ENCODE results near the gene RASA2. TPM values are rescaled to one million over a fixed set of nuclear protein-coding genes. Genes with fewer than 3 reads are reported as not detected.
"Not testable (repeated sequence)": the region's sequence is repeated elsewhere in the genome, so short reads cannot be mapped to it uniquely, and the experiment has no call there.

Gene RASA2
- total RNA-seq, 1 donor from 2014 or later = 7.3 TPM

DNA sequence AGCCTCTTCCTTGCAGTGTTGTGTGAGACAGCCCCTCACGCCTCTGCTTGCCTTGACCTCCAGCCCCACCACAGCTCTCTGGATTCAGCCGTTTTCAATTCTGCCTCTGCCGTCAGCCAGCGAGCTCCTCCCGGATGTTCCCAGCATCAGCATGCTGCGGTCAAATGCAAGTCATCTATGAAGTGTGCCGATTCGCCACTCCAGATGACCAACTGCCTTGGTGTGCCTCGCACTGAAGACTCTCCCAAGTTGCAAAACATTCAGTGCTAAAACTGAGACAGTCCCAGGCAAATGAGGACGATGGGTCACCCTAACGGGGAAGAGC lies 30.6 kb upstream of the RASA2 start:
- DNase-seq (ENCODE audit: low read depth in 2 of 2) = no peak

DNA sequence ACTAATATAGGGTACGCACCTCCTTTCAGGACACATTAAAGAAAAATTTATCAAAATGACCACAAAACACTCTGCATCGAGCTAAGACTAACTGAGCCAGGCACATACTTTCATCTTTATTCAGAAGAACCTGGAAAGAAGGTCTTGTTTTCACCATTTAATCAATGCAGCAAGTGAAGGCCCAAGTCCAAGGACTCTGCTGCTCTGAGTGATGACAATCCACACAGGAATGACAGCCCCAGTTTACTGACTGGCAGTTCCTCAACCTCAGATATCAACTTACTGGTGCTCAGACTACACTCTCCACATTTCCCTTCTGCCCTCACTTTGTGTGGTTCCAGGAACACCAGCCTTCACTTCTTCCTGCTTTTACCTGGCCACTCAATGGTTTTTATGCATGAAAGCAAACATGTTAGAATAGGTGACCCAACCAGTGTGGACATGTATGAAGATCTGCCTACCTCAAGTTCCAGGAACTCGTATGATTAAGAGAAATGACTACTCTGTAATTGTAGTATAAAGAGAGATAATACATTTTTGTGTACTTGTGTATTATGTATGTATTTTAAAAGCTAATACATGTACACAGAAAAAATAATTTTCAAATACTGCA lies 29.1 kb upstream of the RASA2 start:
- DNase-seq (ENCODE audit: low read depth in 2 of 2) = no peak

DNA sequence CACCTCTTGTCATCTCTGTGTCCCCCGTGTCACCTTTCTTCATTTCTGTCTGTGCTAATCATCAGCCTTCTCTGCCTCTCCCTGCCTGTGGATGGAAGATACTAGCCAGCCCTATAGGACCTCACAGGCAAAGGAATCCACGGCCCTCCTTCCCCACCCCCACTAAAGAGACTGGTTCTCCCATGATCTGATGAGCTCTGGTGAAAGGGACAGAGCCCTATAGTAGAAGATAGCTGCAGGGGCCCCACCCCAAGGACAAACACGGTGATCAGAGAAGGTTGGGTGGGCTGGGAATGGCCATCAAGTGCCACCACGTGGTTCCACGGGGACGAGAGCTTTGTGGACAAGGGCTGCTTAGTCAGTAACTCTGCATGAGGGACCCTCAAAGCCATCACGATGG lies 27.8 kb upstream of the RASA2 start:
- DNase-seq (ENCODE audit: low read depth in 2 of 2) = no peak

DNA sequence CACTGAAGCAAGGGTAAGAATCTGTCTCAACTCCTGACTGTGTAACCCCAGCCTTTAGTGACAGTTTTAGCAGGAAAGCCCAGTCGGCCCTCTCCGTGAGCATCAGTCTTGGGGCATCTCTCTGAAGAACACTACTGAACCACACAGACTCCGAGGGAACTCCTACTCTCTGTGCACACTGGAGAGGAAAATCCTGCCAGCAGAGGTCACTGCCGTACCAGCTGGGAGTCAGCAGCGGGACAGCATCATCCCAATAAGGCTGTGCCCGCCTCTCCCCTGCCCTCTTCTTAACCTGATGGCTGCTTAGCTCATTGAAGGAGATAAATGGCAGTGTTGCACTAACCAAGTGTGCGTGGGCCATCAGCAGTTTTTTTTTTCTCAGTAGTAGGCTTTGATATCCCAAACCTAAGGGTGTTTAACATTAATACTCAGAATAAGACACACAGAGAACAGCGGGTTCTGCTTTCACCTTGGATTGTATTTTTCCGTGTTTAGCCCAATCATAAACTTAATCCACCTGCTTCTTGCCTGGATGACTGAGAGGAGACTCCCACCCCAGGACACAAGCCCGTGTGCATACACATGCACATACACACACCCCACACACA lies 26.6 kb upstream of the RASA2 start:
- DNase-seq (ENCODE audit: low read depth in 2 of 2) = peak; percentile 81 to 82

DNA sequence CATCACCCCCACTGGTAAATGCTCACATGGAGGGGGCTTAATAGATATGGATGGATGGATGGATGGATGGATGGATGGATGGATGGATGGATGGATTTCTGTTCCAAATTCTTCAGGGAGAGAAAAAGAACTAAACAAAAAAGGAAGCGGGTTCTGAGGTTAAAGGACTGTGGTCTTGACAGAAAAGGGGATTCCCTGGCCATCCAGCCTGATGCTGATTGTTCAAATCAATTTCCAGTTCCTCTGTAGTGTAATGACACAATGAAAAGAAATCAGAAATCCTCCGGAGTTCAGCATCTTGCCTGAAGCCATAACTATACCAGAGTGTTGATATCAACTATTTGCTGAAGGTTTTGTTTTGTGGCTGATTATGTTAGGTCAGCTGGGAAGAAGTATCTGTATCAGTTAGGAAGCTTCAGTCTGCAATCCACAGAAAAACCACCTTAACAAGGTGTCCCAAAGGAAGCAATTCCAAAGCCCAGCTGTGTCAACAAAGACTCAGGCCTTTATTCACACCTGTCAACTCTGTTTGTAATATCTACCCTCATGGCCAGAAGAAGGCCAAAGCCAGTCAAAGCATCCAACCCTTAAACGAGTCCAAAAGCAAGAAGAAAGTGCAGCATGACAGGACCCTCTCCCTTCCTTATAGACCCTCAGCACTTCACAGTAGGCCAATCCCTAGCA lies 24.5 kb upstream of the RASA2 start:
- DNase-seq (ENCODE audit: low read depth in 2 of 2) = no peak

DNA sequence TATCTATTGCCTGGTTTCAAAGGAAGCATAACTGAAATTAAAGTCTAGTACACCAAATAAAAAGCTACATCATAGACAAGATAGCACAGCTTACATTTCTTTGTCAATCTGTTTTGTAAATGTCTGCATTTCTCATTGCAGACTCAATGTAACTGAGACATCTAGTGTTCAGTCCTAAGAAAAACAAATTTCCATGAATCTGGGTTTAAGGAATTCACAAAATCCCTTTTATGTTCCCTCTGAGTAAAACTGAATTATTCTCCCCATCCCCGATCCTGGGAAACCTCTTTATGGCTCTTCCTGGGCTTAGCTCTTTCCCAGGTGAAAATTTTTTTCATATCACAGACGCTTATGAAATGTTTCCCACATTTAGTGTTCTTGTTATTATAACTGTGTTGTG lies 21.6 kb upstream of the RASA2 start:
- DNase-seq (ENCODE audit: low read depth in 2 of 2) = no peak

DNA sequence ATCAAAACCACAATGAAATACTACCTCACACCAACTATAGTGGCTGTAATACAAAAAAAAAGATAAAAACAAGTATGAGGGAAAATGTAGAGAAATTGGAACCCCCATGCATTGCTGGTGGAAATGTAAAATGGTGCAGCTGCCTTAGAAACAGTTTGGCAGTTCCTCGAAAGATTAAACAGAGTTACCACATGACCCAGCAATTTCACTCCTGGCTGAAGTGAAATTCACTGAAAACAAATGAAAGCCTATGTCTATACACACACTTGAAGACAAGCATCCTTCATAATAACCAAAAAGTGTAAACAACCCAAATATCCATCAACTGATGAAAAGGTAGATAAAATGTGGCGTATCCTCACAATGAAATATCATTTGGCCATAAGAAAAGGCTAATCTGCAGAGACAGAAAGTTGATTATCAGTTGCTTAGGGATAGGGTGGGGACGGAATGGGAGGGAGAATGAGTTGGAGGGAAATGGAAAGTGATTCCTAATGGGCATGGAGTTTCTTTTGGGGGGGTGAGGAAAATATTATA lies 20.1 kb upstream of the RASA2 start:
- DNase-seq (ENCODE audit: low read depth in 2 of 2) = no peak

DNA sequence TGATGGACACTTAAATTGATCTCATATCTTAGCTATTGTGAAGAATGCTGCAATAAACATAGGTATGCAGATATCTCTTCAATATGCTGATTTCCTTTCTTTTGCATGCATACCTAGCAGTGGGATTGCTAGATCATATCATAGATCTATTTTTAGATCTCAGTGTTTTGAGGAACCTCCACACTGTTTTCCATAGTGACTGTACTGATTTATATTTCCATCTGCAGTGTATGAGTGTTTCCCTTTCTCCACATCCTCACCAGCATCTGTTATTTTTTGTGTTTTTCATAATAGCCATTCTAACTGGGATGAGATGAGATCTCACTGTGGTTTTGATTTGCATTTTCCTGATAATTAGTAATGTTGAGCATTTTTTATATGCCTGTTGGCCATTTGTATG lies 17.1 kb upstream of the RASA2 start:
- no peak for DNase-seq (ENCODE audit: low read depth in 2 of 2)

DNA sequence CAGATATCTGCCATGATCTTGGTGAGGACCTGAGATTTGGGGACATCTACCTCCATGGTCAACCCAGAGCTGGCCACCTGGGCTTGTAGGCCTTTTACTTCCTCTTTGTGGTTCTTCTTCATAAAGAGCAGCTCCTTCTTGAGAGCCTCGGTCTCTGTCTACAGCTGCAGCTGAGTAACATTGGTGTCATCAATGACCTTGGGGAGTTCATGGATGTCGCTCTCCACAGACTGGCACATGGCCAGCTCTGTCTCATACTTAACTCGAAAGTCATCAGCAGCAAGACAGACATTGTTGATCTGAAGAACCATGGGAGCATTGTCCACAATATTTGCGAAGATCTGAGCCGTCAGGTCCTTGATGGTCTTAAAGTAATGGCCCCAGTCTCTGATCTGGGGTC lies 15.7 kb upstream of the RASA2 start:
- peak in 1 of 2 donors; percentile 70 for DNase-seq (ENCODE audit: low read depth in 2 of 2)

DNA sequence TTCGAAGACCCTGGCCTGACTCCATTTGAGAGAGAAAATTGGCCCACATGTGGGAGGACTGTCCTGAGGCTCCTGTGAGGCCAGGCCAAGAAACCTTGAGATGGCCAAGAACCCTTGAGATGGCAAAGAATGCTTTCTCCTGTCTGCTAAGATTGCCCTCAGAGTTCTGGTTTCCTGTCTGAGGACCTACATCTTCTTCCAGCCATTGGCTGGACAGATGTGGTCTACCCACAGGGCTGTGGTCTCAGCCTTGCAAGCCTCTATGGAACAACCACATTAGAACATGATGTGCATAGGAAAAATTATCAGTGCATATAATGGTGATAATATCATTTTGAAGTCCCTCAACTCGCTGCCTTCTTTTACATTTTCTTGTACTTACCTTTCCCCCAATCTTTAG lies 10.8 kb upstream of the RASA2 start:
- DNase-seq (ENCODE audit: low read depth in 2 of 2) = no peak

DNA sequence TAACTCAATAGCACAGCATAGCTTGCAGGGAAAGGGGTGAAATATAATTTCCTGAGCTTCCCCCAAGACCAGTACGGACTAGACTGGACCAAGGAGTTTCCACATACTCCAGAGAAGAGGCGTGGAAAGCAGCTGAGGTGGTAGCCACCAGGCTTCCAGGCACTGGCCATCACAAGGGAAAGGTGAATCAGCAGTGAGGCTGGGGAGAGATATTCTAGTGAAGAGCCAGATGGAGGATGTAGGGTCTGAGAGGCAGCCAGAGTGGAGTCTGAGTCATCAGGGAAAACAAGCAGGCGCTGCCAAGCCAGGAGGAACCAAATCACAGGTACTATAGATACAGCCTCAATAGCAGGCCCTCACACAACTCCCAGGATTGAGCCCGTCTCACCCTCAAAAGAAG lies 9.6 kb upstream of the RASA2 start:
- peak; percentile 74 to 91 for DNase-seq (ENCODE audit: low read depth in 2 of 2)

DNA sequence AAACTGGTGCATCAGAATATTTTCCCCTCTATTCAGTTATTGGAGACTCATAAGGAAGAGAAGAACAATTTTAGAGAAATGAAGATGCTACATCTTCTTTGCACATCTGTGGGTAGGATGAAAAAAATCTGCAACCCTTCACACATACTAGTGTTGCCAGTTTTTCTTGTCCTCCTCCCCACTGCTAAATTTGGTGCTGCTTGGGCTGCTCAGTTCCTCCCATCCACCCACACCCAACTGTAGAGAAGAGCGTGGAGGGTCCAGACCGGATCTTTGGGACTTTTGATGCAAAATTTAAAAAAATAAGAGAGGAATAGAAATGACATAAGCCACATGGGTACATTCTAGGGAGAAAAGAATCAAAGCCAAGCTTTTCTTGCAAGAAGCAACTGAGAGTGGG lies 8.7 kb upstream of the RASA2 start:
- no peak for DNase-seq (ENCODE audit: low read depth in 2 of 2)

DNA sequence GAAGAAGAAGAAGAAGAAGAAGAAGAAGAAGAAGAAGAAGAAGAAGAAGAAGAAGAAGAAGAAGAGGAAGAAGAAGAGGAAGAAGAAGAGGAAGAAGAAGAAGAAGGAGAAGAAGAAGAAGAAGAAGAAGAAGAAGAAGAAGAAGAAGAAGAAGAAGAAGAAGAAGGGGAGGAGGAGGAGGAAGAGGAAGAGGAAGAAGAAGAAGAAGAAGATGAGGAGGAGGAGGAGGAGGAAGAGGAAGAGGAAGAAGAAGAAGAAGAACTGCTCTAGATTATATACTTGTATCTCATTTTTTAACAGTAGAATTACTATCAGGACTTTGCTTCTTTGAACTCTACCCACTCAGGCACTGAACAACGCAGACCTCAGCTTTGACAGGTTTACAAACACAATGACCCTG lies 8.0 kb upstream of the RASA2 start:
- DNase-seq (ENCODE audit: low read depth in 2 of 2) = not testable (repeated sequence)

DNA sequence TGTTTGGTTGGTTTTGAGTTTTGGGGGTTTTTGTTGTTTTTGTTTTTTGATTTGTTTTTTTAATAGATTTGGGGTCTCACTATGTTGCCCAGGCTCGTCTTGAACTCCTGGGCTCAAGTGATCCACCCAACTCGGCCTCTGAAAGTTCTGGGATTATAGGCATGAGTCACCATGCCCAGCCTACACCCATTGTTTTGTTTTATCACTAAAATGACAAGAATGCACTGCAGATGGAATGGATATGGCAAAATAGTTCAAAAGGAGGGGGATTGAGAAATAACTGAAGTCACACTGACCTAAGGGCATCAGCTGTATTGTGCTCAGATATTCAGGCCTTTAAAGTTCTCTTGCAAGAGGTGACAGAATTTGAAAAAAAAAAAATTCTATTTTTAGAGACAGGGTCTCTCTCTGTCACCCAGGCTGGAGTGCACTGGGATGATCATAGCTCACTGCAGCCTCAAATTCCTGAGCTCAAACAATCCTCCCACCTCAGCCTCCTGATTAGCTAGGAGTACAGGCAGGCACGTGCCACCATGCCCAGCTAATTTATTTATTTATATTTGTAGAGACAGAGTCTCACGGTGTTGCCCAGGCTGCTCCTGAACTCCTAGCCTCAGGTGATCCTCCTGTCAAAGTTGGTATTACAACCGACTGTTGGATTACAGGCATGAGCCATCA lies 4.4 kb upstream of the RASA2 start:
- peak; percentile 75 to 76 for DNase-seq (ENCODE audit: low read depth in 2 of 2)

DNA sequence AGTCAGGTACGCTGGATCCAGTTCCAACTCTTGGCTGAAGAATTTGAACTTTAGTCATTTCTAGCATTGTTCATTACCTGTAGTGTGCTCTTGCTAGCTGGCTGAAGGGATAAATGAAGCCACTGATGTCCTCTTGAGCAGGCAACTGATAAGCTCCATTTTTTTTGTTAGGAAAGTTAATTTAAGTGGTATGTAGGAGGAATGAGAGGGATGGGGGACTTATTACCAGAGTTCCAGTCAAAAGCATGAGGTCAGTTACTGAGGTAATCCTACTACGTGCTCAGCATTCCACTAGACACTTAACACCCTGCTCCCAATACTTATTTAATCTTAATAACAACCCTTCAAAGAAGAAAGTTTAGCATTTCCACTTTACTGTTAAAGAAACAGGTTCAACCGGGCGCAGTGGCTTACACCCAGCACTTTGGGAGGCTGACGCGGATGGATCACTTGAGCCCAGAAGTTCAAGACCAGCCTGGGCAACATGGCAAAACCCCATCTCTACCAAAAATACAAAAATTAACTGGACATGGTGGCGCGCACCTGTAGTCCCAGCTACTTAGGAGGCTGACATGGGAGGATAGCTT lies 2.0 kb upstream of the RASA2 start:
- DNase-seq (ENCODE audit: low read depth in 2 of 2) = no peak

DNA sequence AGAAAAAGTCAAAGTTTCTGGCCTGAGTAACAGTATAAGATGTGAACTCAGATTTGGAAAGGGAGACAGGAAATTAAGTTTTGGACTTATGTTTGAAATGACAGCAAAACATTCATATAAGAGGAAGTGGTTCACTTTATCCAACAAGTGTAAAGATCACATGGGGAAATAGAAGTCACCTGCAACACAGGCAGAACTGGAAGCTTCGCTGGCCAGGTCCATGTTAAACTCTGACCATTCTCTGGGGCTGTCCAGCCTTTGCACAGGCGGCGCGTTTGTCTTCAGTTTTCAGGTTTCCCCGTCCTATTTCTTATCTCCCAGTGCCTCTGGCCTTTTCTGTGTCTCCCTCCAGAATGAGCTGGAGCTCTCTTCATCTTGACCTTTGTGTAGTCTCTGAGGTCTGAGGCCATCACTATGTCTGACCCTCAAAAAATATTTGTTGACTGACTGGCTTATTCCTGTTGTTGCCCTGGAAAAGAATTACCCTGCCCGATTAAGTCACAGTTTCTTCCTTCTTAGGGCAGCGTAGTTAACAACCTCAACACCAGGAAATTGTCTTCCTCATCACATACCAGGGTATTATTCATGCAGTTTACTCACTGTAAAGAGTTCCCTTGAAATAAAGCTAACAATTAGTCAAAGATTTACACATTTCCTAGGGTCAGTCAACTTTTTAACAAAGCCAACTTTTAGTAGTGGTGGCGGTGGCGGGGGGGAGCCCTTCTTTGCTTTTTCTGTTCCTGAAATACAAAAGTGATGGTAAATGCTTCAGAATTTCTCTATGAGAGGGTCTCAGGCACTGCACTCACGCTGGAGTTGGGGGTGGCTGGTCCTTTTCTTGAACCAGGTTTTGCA lies 959 bp upstream of the RASA2 start:
- peak; percentile 32 to 92 for DNase-seq (ENCODE audit: low read depth in 2 of 2)

DNA sequence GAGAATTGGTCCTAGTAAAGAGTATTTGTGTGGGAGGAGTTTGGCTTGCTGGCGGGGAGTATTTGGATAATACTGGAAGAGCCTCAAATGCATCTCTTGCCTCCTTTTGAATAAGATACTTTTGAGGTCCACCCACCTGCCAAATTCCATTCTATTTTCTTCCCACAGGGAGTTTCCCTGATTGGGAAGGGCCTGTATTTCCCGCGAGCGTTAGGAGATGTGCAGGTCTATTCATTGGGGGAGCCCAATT lies 406 bp upstream of the RASA2 start:
- peak in 1 of 2 donors; percentile 50 for DNase-seq (ENCODE audit: low read depth in 2 of 2)

DNA sequence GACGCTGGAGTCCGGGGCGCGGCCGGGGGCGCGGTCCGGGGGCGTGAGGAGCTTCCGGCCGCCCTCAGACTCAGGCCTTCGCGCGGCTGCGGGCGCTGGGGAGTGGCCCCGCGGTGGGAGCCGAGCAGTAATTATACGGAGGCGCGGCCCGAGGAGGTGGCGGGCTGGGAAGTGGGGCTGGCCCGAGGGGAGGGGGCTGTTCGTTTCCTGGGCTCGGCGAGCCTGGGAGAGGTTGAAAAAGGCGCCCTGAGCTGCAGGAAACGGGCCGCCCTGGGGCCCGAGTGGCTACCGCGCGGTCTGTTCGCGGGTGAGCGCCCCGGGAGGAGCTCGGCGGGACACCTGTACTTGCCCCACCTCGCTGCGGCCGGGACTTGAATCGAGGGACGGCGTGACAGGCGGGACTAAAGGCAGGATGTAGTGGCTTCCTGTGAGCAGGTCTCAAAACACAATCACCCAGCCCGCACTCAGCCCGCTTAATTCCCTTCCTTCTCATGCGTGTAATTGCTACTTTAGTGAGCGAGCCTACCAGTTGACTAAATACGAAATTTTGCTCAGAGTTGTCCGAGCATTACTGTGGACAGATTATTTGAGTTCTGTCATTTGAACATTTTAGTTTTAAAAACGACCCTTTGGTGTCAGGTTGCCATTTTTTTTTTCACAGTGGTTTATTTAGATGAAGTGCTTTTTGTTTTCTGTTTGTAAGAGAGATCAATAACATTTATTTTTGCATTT lies 860 bp downstream of the RASA2 start:
- DNase-seq (ENCODE audit: low read depth in 2 of 2) = peak; percentile 72 to 79

DNA sequence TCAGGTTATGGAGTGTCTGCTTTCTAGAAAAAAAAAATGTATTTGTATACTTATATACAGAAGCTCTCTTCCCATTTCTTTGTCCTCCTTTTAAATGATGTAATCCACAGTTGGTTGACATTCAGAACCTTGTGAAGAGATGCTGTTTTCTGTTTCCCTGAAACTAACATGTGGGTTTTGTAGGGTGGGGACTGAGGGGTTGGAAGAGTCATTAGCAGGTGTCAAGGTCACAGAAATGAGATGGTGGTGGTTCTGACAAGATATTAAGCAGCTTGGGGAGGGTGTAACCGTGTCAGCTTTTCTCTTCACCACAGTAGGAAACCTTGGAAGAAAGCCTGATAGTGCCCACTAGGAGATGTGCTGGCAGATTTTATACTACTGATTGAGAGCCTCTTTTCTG lies 2.4 kb downstream of the RASA2 start:
- DNase-seq (ENCODE audit: low read depth in 2 of 2) = no peak

DNA sequence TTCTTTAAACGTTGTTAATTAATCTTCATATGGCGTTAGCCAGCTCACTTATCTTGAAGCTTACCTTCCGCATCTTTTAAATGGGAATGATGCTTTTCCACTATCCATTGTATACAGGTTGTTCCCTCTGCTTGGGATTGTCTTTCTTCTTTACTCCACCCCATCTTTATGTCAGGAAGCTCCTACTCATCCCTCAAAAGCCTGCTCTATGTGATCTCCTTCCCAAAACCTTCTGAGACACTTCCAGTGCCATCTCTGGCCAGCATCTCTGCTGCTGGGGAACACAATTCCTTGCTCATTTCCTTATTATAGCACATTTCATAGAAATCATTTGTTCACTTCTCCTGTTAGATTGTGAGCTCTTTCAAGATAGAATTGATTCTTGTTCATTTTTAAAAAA lies 4.3 kb downstream of the RASA2 start:
- DNase-seq (ENCODE audit: low read depth in 2 of 2) = no peak

DNA sequence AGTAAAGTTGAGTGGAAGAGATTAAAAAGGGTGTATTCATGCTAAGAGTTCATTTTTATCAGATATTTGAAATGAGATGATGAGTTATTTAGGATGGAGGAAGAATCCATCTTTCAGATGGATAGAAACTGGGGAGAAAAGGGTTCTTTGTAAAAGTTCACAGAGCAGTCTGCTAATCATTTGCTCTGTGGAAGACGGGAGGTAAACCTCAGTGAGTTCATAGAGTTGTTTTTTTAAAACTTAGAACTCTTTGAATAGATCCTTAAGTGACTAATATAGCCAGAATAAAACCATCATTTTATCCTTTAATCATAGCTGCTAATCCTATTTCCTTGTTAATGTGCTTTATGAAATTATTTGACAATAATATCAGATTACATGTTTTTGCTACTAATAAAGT lies 5.1 kb downstream of the RASA2 start:
- DNase-seq (ENCODE audit: low read depth in 2 of 2) = no peak
